Heart right ventricle (tissue), 16 donors: ENCODE results near the gene SLC38A11. TPM values are rescaled to one million over a fixed set of nuclear protein-coding genes. Genes with fewer than 3 reads are reported as not detected.

Experiments
- ATAC-seq, 8 donors: fragments of 200-7000 bp; cut with Tn5 transposase; one replicate each; pipeline ENCODE4 v1.9.1; 2020; ENCODE audit warnings: mild to moderate bottlenecking in 8 of 8, moderate library complexity in 8 of 8, moderate number of reproducible peaks in 1 of 8
- DNase-seq, 2 donors: peaks; one replicate each; pipeline ENCODE4 v3.0.0-alpha.2; 2020
- H3K27ac ChIP-seq, 10 donors: fragments of 200-600 bp; sonication (generic) in 2 of 10; one replicate each; pipeline versions ENCODE4 v1.5.0 to v1.8.0; 2020 to 2022; ENCODE audit warnings: mild to moderate bottlenecking in 3 of 10
- H3K27me3 ChIP-seq, 7 donors: fragments of 200-600 bp; one replicate each; pipeline ENCODE4 v1.8.0; 2021 to 2022; ENCODE audit warnings: mild to moderate bottlenecking in 2 of 7
- H3K36me3 ChIP-seq, 9 donors: fragments of 200-600 bp; sonication (generic) in 1 of 9; one replicate each; pipeline versions ENCODE4 v1.5.0 to v1.8.0; 2020 to 2022; ENCODE audit warnings: mild to moderate bottlenecking in 2 of 9
- H3K4me1 ChIP-seq, 9 donors: fragments of 200-600 bp; sonication (generic) in 1 of 9; one replicate each; pipeline versions ENCODE4 v1.5.0 to v1.8.0; 2020 to 2022; ENCODE audit warnings: mild to moderate bottlenecking in 4 of 9
- H3K4me3 ChIP-seq, 10 donors: fragments of 200-600 bp; sonication (generic) in 2 of 10; one replicate each; pipeline versions ENCODE4 v1.5.0 to v1.8.0; 2020 to 2022; ENCODE audit warnings: mild to moderate bottlenecking in 7 of 10, moderate library complexity in 2 of 10
- H3K9me3 ChIP-seq, 11 donors: fragments of 200-600 bp in 10 of 11; sonication (generic) in 2 of 11; one replicate each; pipeline versions ENCODE4 v1.5.0 to v1.8.0; 2013 to 2022; ENCODE audit warnings: mild to moderate bottlenecking in 2 of 11, control low read depth in 1 of 11, moderate library complexity in 1 of 11
- WGBS, 2 donors: extraction: QIAGEN DNeasy Blood & Tissue Kit; methylation state at CpG; one replicate each; pipeline ENCODE4 v1.1.7; 2013; ENCODE audit warnings: inconsistent platforms in 1 of 2; 5-methylcytosine and 5-hydroxymethylcytosine counted together
- intact Hi-C, 10 donors: fragments of 100-400 bp; cut with DNase I; formaldehyde crosslinking; loops; one replicate each; pipeline versions ENCODE4 v1.11.1 to v1.14.2; 2022
- polyA plus RNA-seq, 2 donors: library from polyadenylated mRNA; stranded (reverse); fragments of 200-250 nt; gene quantifications; one replicate each; pipeline ENCODE4 v1.2.3, GENCODE V29; 2013
- total RNA-seq, 10 donors: library from RNA; stranded (reverse); fragmentation: NEBNext Ultra II Directional in 3 of 10; extraction: Animal tissue kit (Norgen Biotek cat#: 25700) in 3 of 10; gene quantifications; one replicate each; pipeline versions ENCODE4 v1.2.1 to v1.2.4, GENCODE V29; 2021 to 2023
- TF ChIP-seq, protein P1 (sequence below), 9 donors: fragments of 200-600 bp; sonication (generic) in 2 of 9; IDR thresholded peaks; one replicate each; pipeline versions ENCODE4 v1.5.0 to v1.8.0; 2021 to 2022; ENCODE audit warnings: antibody characterized with exemption in 9 of 9, mild to moderate bottlenecking in 5 of 9, moderate library complexity in 1 of 9
- donor health status: Arrhythmogenic right ventricular cardiomyopathy.
- donor health status: ischemic (EF 13 %, LVEDD 7.1; RV severe dilation, severe dysfunction).
- donor health status: healthy with polysubstance abuse.
- donor health status: DM: no; HTN: yes; CAD: no.
- donor health status: DM: no; HTN: no; CAD: no.
- donor health status: ischemic (EF 25% LVEDD 6.9; RV normal size, moderate dysfunction).
- donor health status: ischemic (EF 25% LVEDD 5.7; RV mildly dilated, moderate dysfunction).
- donor health status: healthy.
- donor health status: DM: yes; HTN: yes; CAD: no.
- donor health status: Ischemic cardiomyopathy.
- donor health status: ischemic (EF 35%, LVEDD 5.7; RV mildly dilated, moderate dysfunction).
- donor health status: nonischemic (EF 11% LVEDD 7.7; RV severe dilation, severe dysfunction).
- donor health status: DM: yes; HTN: yes; CAD: no.
- donor health status: PGD.
- donor health status: ischemic (EF 29% LVEDD 5.4; RV normal size, mild dysfunction).
- donor health status: nonischemic (EF 23%, LVEDD 6.1; RV moderate dilation, normal function).

SLC38A11 gene
- total and polyA plus RNA-seq, 12 donors, result 0.11 to 3.0 (median 0.45) TPM; not detected in 1

DNA sequence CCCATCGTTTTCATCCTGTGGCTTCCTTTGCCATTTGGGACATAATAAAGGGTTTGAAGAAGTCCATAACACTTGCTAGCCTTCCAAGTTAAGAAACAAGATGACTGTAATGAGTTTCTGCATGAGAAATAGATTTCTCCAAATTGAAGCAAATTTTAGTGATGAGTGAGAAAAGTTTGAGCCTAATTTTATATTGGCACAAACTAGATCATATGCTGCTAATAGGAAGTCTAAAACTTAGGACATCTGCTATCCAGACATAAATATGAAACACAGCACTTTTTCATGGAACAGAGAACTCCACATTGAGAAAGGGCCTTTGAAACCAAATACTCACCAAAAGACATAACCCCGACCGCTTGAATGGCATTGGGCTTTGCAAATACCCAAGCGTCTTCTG lies 39.8 kb downstream of the SLC38A11 start:
- no peaks in the 10 kb centered on the region for H3K9me3 ChIP-seq
- H3K4me1 ChIP-seq, result peaks cover 0 to 43% (median 25%) of the 10 kb centered on the region in 9 donors
- ATAC-seq, result no peak
- 80 to 86% methylated on average over 4 of the region's 4 CpGs for WGBS, 2 donors
- no peak for DNase-seq
- H3K27ac ChIP-seq, result no peak overlapping the region
- TF ChIP-seq, protein P1, sequence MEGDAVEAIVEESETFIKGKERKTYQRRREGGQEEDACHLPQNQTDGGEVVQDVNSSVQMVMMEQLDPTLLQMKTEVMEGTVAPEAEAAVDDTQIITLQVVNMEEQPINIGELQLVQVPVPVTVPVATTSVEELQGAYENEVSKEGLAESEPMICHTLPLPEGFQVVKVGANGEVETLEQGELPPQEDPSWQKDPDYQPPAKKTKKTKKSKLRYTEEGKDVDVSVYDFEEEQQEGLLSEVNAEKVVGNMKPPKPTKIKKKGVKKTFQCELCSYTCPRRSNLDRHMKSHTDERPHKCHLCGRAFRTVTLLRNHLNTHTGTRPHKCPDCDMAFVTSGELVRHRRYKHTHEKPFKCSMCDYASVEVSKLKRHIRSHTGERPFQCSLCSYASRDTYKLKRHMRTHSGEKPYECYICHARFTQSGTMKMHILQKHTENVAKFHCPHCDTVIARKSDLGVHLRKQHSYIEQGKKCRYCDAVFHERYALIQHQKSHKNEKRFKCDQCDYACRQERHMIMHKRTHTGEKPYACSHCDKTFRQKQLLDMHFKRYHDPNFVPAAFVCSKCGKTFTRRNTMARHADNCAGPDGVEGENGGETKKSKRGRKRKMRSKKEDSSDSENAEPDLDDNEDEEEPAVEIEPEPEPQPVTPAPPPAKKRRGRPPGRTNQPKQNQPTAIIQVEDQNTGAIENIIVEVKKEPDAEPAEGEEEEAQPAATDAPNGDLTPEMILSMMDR (IDR thresholded peaks at IDR 0.05), result no peak
- intact Hi-C loops, result loop anchor here in 5 of 10 donors (2.0 to 10.0 kb wide), 4 partner anchors 68 to 179 kb away; partner anchors contain the start of gene COBLL1 (in 3 of the 5)
- no peaks in the 10 kb centered on the region for H3K27me3 ChIP-seq
- no peak overlapping the region for H3K4me3 ChIP-seq
- no peaks in the 10 kb centered on the region for H3K36me3 ChIP-seq

DNA sequence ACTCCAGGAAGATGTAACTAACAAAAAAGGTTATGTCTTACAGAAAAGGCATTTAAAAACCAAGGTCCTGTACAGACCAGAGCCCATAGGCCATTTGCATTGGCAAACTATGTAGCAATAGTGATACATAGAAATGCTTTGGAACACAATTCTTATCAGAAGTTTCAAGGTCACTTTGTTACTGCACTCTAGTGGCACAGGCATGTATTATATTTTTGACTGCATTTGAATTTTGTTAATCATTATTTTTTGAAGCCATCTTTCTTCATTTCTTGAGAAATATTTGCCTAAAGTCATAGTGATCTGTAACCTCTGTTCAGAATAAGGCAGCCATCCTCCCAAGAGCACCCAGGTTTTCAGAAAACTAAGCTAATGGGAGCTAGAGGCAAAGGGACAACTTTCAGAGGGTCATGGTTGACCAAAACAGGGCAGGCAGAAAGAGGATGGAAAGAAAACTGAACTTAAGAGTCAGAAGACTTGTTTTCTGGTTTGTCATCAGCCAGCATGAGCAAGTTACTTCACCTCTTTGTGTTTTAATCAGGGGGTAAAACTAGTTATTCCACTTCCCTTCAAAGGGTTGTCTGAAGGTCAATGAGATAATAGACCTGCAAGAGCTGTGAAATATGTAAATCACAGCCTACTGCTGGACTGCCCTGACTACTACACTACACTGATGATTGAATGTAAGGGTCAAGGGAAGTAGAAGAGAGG lies 41.5 kb downstream of the SLC38A11 start:
- H3K4me3 ChIP-seq, result no peak overlapping the region
- H3K4me1 ChIP-seq, result peaks cover 4 to 60% (median 30%) of the 10 kb centered on the region in 9 donors
- no peaks in the 10 kb centered on the region for H3K36me3 ChIP-seq
- TF ChIP-seq, protein P1 (IDR thresholded peaks at IDR 0.05), result peak; percentile 6 to 64 (median 46)
- peak overlapping the region in 3 of 10 donors; percentile 13 to 61 (median 41) for H3K27ac ChIP-seq
- ATAC-seq, result peak in 6 of 8 donors; percentile 29 to 66 (median 48)
- H3K9me3 ChIP-seq, result no peaks in the 10 kb centered on the region
- intact Hi-C loops, result loop anchor here in 8 of 10 donors (2.0 to 10.0 kb wide), 6 partner anchors 69 to 346 kb away; partner anchors contain the start of gene COBLL1 (in 8 of the 8)
- H3K27me3 ChIP-seq, result no peaks in the 10 kb centered on the region
- DNase-seq, result no peak

DNA sequence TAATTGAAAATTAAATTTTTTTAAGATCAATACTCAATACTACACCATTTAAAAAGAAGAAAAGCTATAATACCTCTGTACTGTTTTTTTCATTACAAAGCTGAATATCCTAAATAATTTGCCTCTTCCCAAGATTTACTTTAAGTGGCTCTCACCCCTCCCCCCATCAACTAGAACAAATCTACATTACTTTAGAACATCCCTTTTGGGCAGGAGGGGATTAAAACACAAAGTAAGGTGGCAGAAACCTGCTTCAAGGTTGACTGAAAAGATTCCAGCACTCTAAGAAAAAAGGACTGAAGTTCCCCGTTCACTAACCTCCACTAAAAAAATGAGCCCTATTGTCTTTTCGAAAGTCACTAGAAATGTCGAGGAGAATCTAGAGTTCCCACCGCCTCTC lies 42.3 kb downstream of the SLC38A11 start:
- H3K4me1 ChIP-seq, result peaks cover 4 to 61% (median 30%) of the 10 kb centered on the region in 9 donors
- DNase-seq, result no peak
- H3K4me3 ChIP-seq, result no peak overlapping the region
- TF ChIP-seq, protein P1 (IDR thresholded peaks at IDR 0.05), result no peak
- intact Hi-C loops, result loop anchor here in 8 of 10 donors (2.0 to 10.0 kb wide), 5 partner anchors 68 to 346 kb away; partner anchors contain the start of gene COBLL1 (in 8 of the 8)
- H3K9me3 ChIP-seq, result no peaks in the 10 kb centered on the region
- ATAC-seq, result no peak
- WGBS, 2 donors, result 84 to 86% methylated on average over 4 of the region's 4 CpGs
- no peaks in the 10 kb centered on the region for H3K36me3 ChIP-seq
- peak overlapping the region in 2 of 10 donors; percentile 41 to 61 for H3K27ac ChIP-seq
- H3K27me3 ChIP-seq, result no peaks in the 10 kb centered on the region

DNA sequence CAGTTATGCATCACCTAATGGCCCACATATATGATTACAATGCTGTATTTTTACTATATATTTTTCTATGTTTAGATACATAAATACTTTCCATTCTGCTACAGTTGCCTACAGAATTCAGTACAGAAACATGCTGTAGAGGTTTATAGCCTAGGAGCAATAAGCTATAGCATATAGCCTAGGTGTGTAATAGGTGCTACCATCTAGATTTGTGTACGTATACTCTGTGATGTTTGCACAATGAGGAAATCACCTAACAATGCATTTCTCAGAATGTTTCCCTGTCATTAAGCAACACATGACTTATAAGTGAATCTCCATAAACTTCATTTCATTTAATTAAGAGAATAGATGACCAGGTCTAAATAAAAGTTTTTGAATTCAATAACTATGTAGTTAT lies 43.5 kb downstream of the SLC38A11 start:
- no peak for ATAC-seq
- TF ChIP-seq, protein P1 (IDR thresholded peaks at IDR 0.05), result no peak
- peaks cover 4 to 61% (median 30%) of the 10 kb centered on the region in 9 donors for H3K4me1 ChIP-seq
- 74 to 78% methylated on average over 1 of the region's 1 CpG for WGBS, 2 donors
- no peak for DNase-seq
- H3K27me3 ChIP-seq, result no peaks in the 10 kb centered on the region
- no peaks in the 10 kb centered on the region for H3K36me3 ChIP-seq
- intact Hi-C loops, result loop anchor here in 8 of 10 donors (2.0 to 10.0 kb wide), 5 partner anchors 67 to 345 kb away; partner anchors contain the start of gene COBLL1 (in 8 of the 8)
- H3K27ac ChIP-seq, result peak overlapping the region in 4 of 10 donors; percentile 25 to 61 (median 40)
- H3K4me3 ChIP-seq, result no peak overlapping the region
- H3K9me3 ChIP-seq, result no peaks in the 10 kb centered on the region
